ENCODE results near the gene TKTL1.

Gene TKTL1

GRCh38 chrX:154366666-154367055, 71.1 kb downstream of the TKTL1 start:
- H3K9ac ChIP-seq (ENCODE audit: low read depth, low read length), result no peak overlapping the region
- peaks cover 33% of the 10 kb centered on the region for H3K4me1 ChIP-seq (ENCODE audit: insufficient read depth, low read length)
- H3K4me2 ChIP-seq (ENCODE audit: insufficient read depth, low read length), result peak overlapping the region; percentile 90; the same call in 1 of the 2 replicates
- H4K20me1 ChIP-seq (ENCODE audit: insufficient read depth, low read length), result peaks cover 80% of the 10 kb centered on the region
- H3K4me3 ChIP-seq (ENCODE audit: low read depth in 1 of 2, low read length in 2 of 2), result no peak overlapping the region
- peaks cover 82% of the 10 kb centered on the region for H3K79me2 ChIP-seq (ENCODE audit: insufficient read depth, low read length)
- no peaks in the 10 kb centered on the region for H3K27me3 ChIP-seq (ENCODE audit: insufficient read depth, low read length, poor library complexity)
- ATAC-seq (ENCODE audit: insufficient read depth, low read depth) (no peak), DNase-seq (no peak)
- H3K36me3 ChIP-seq (ENCODE audit: insufficient read depth, low read length), result peaks cover 78% of the 10 kb centered on the region
- H3K9me3 ChIP-seq (ENCODE audit: insufficient read depth, low read length, severe bottlenecking), result no peaks in the 10 kb centered on the region
- H2AFZ ChIP-seq (ENCODE audit: low read depth, low read length), result no peak overlapping the region
- no peak overlapping the region for H3K27ac ChIP-seq (ENCODE audit: low read length)
- TF ChIP-seq EZH2 (IDR thresholded peaks at IDR 0.05; ENCODE audit: borderline replicate concordance, low read depth, low read length, severe bottlenecking) (no peak), CTCF (IDR thresholded peaks at IDR 0.05; ENCODE audit: borderline replicate concordance, extremely low read depth, low read length, poor library complexity, severe bottlenecking) (no peak)

GRCh38 chrX:154367474-154368308, 72.1 kb downstream of the TKTL1 start:
- Histone ChIP-seq H3K4me2 (ENCODE audit: insufficient read depth, low read length) (peak overlapping the region; percentile 90), H3K4me3 (ENCODE audit: low read depth in 1 of 2, low read length in 2 of 2) (peak overlapping the region in 1 of 2 experiments; percentile 99; a peak in 1 of 4 replicates), H3K9ac (ENCODE audit: low read depth, low read length) (peak overlapping the region; percentile 90)

GRCh38 chrX:154368630-154369448, 73.2 kb downstream of the TKTL1 start:
- no peak overlapping the region for H2AFZ ChIP-seq (ENCODE audit: low read depth, low read length)

More at GRCh38 chrX:154367474-154368308, 72.1 kb downstream of the TKTL1 start:
- DNase-seq (no peak), ATAC-seq (ENCODE audit: insufficient read depth, low read depth) (no peak)
- Histone ChIP-seq H3K27me3 (ENCODE audit: insufficient read depth, low read length, poor library complexity) (peaks cover 4% of the 10 kb centered on the region), H3K27ac (ENCODE audit: low read length) (peak overlapping the region; percentile 98), H3K36me3 (ENCODE audit: insufficient read depth, low read length) (peaks cover 68% of the 10 kb centered on the region), H4K20me1 (ENCODE audit: insufficient read depth, low read length) (peaks cover 76% of the 10 kb centered on the region), H3K9me3 (ENCODE audit: insufficient read depth, low read length, severe bottlenecking) (no peaks in the 10 kb centered on the region), H3K4me1 (ENCODE audit: insufficient read depth, low read length) (peaks cover 43% of the 10 kb centered on the region), H3K79me2 (ENCODE audit: insufficient read depth, low read length) (peaks cover 72% of the 10 kb centered on the region), H2AFZ (ENCODE audit: low read depth, low read length) (no peak overlapping the region)
- TF ChIP-seq CTCF (IDR thresholded peaks at IDR 0.05; ENCODE audit: borderline replicate concordance, extremely low read depth, low read length, poor library complexity, severe bottlenecking), result no peak
- TF ChIP-seq EZH2 (IDR thresholded peaks at IDR 0.05; ENCODE audit: borderline replicate concordance, low read depth, low read length, severe bottlenecking), result no peak

More at GRCh38 chrX:154368630-154369448, 73.2 kb downstream of the TKTL1 start:
- Histone ChIP-seq H3K27me3 (ENCODE audit: insufficient read depth, low read length, poor library complexity) (peaks cover 4% of the 10 kb centered on the region), H4K20me1 (ENCODE audit: insufficient read depth, low read length) (peaks cover 71% of the 10 kb centered on the region), H3K4me2 (ENCODE audit: insufficient read depth, low read length) (peak overlapping the region; percentile 90), H3K79me2 (ENCODE audit: insufficient read depth, low read length) (peaks cover 67% of the 10 kb centered on the region), H3K9ac (ENCODE audit: low read depth, low read length) (peak overlapping the region; percentile 90), H3K36me3 (ENCODE audit: insufficient read depth, low read length) (peaks cover 61% of the 10 kb centered on the region), H3K27ac (ENCODE audit: low read length) (peak overlapping the region; percentile 98), H3K4me1 (ENCODE audit: insufficient read depth, low read length) (peaks cover 53% of the 10 kb centered on the region), H3K4me3 (ENCODE audit: low read depth in 1 of 2, low read length in 2 of 2) (peak overlapping the region; percentile 42 to 99; a peak in 3 of 4 replicates), H3K9me3 (ENCODE audit: insufficient read depth, low read length, severe bottlenecking) (no peaks in the 10 kb centered on the region)
- DNase-seq, result peak; percentile 76
- no peak for TF ChIP-seq CTCF (IDR thresholded peaks at IDR 0.05; ENCODE audit: borderline replicate concordance, extremely low read depth, low read length, poor library complexity, severe bottlenecking)
- TF ChIP-seq EZH2 (IDR thresholded peaks at IDR 0.05; ENCODE audit: borderline replicate concordance, low read depth, low read length, severe bottlenecking), result no peak
- ATAC-seq (ENCODE audit: insufficient read depth, low read depth), result peak; percentile 17

All from DND-41 (cell line).